ENCODE results near the gene ABCA2.

- no peak for TF ChIP-seq POLR2A (IDR thresholded peaks at IDR 0.05; ENCODE audit: low read depth, low read length)
- no peak for TF ChIP-seq POLR2AphosphoS5 (IDR thresholded peaks at IDR 0.05; ENCODE audit: low read depth, low read length)
These were observed 36.2 kb upstream of the ABCA2 start for GRCh38 chr9:137064027-137064879.
